Effector memory CD4-positive, alpha-beta T cell (primary cell): ENCODE results near the gene TRA2B.

Source experiments
- DNase-seq, 3 donors: peaks; one replicate each; pipeline ENCODE4 v3.0.0-alpha.2; 2020
- H3K27ac ChIP-seq: 2 replicates; pipeline ENCODE4 v1.7.0; 2013; ENCODE audit warnings: mild to moderate bottlenecking, low read length, moderate library complexity; ENCODE audit not compliant: insufficient read depth, poor library complexity, severe bottlenecking
- H3K27me3 ChIP-seq: replicated peaks from 2 replicates; pipeline ENCODE4 v1.7.0; 2013; ENCODE audit warnings: mild to moderate bottlenecking, low read length; ENCODE audit not compliant: insufficient read depth, control insufficient read depth, poor library complexity, severe bottlenecking
- H3K36me3 ChIP-seq: 2 replicates; pipeline ENCODE4 v1.7.0; 2013; ENCODE audit warnings: mild to moderate bottlenecking, low read length, moderate library complexity; ENCODE audit not compliant: control insufficient read depth, insufficient read depth
- H3K4me1 ChIP-seq: 2 replicates; pipeline ENCODE4 v1.7.0; 2013; ENCODE audit warnings: low read length, mild to moderate bottlenecking; ENCODE audit not compliant: control insufficient read depth, insufficient read depth, poor library complexity, severe bottlenecking
- H3K4me3 ChIP-seq: 2 replicates; pipeline ENCODE4 v1.7.0; 2013; ENCODE audit warnings: low read length, low read depth, mild to moderate bottlenecking; ENCODE audit not compliant: insufficient read depth, poor library complexity, severe bottlenecking
- H3K9me3 ChIP-seq: 2 replicates; pipeline ENCODE4 v1.7.0; 2013; ENCODE audit warnings: mild to moderate bottlenecking, low read length, moderate library complexity; ENCODE audit not compliant: control insufficient read depth

TRA2B gene

GRCh38 chr3:185958626-185959025, 20.8 kb upstream of the TRA2B start:
- no peaks in the 10 kb centered on the region for H3K27me3 ChIP-seq
- H3K9me3 ChIP-seq: no peaks in the 10 kb centered on the region
- H3K36me3 ChIP-seq: no peaks in the 10 kb centered on the region
- H3K27ac ChIP-seq: no peak overlapping the region
- H3K4me3 ChIP-seq: no peak overlapping the region
- no peaks in the 10 kb centered on the region for H3K4me1 ChIP-seq
- no peak for DNase-seq

GRCh38 chr3:185956244-185956643, 18.4 kb upstream of the TRA2B start:
- DNase-seq: no peak
- no peak overlapping the region for H3K27ac ChIP-seq
- no peaks in the 10 kb centered on the region for H3K4me1 ChIP-seq
- no peak overlapping the region for H3K4me3 ChIP-seq
- H3K36me3 ChIP-seq: no peaks in the 10 kb centered on the region
- H3K9me3 ChIP-seq: no peaks in the 10 kb centered on the region
- no peaks in the 10 kb centered on the region for H3K27me3 ChIP-seq

GRCh38 chr3:185954366-185954723, 16.5 kb upstream of the TRA2B start:
- Histone ChIP-seq H3K9me3 (no peaks in the 10 kb centered on the region), H3K36me3 (no peaks in the 10 kb centered on the region), H3K27ac (no peak overlapping the region), H3K4me1 (no peaks in the 10 kb centered on the region), H3K27me3 (no peaks in the 10 kb centered on the region), H3K4me3 (no peak overlapping the region)
- no peak for DNase-seq

DNA sequence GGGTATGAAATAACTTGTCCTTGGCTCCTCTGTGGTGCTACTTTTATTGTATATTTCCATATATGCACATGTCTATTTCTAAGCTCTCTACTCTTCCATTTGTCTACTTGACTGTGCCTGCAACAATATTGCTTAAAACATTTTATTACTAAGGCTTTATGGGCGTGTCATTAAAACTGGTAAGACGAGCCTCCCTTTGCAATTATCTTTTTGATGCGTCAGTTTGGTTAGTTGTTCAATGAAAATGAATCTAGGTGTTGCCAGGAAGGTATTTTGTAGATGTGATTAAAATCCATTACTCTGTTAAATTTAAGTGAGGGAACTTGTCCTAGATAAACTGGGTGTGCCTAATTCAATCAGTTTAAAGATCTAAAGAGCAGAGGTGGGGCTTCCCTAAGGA, 12.9 kb upstream of the TRA2B start:
- no peak overlapping the region for H3K4me3 ChIP-seq
- H3K36me3 ChIP-seq: no peaks in the 10 kb centered on the region
- DNase-seq: no peak
- H3K4me1 ChIP-seq: no peaks in the 10 kb centered on the region
- no peaks in the 10 kb centered on the region for H3K27me3 ChIP-seq
- no peaks in the 10 kb centered on the region for H3K9me3 ChIP-seq
- H3K27ac ChIP-seq: no peak overlapping the region

DNA sequence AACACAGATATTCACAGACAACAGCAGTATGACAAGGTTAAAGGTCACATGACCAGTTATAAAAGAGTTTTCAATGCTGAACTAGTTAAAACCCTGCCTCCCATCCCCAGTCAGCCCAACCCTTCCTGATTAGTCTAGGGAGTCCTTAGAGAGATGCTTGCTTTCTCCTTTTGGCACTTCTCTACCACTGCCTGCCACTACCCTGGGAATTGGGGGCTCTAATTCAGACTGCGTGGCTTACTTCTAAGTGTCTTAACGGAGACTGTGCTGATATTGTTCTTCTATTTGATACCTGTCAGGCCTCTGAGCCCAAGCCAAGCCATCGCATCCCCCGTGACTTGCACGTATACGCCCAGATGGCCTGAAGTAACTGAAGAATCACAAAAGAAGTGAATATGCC, 11.7 kb upstream of the TRA2B start:
- no peaks in the 10 kb centered on the region for H3K9me3 ChIP-seq
- H3K36me3 ChIP-seq: no peaks in the 10 kb centered on the region
- H3K27me3 ChIP-seq: no peaks in the 10 kb centered on the region
- no peak for DNase-seq
- no peak overlapping the region for H3K27ac ChIP-seq
- H3K4me1 ChIP-seq: no peaks in the 10 kb centered on the region
- H3K4me3 ChIP-seq: no peak overlapping the region

- Histone ChIP-seq H3K36me3 (no peaks in the 10 kb centered on the region), H3K27me3 (no peaks in the 10 kb centered on the region), H3K4me3 (no peak overlapping the region), H3K27ac (no peak overlapping the region), H3K9me3 (no peaks in the 10 kb centered on the region), H3K4me1 (peaks cover 5% of the 10 kb centered on the region)
- DNase-seq: no peak
Observed at GRCh38 chr3:185948292-185948691, 10.5 kb upstream of the TRA2B start.

DNA sequence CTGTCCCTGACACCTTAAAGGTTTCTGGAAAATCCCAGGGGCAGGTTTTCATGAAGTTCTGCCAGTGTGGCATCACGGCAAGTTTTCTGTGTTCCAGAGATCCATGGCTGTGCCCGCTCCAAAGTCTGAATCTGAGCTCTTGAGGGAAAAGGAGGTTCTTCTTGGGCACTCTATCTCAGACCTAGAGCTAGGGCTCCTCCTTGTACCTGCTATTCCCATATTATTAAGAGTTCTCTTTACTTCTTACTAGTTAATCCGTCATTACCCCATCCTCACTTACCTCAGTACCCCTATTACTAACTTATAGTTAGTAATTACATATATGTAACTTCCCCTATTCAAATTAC, 5.9 kb upstream of the TRA2B start:
- Histone ChIP-seq H3K27me3 (no peaks in the 10 kb centered on the region), H3K4me1 (peaks cover 7% of the 10 kb centered on the region), H3K9me3 (no peaks in the 10 kb centered on the region), H3K4me3 (no peak overlapping the region), H3K36me3 (no peaks in the 10 kb centered on the region), H3K27ac (no peak overlapping the region)
- no peak for DNase-seq

DNA sequence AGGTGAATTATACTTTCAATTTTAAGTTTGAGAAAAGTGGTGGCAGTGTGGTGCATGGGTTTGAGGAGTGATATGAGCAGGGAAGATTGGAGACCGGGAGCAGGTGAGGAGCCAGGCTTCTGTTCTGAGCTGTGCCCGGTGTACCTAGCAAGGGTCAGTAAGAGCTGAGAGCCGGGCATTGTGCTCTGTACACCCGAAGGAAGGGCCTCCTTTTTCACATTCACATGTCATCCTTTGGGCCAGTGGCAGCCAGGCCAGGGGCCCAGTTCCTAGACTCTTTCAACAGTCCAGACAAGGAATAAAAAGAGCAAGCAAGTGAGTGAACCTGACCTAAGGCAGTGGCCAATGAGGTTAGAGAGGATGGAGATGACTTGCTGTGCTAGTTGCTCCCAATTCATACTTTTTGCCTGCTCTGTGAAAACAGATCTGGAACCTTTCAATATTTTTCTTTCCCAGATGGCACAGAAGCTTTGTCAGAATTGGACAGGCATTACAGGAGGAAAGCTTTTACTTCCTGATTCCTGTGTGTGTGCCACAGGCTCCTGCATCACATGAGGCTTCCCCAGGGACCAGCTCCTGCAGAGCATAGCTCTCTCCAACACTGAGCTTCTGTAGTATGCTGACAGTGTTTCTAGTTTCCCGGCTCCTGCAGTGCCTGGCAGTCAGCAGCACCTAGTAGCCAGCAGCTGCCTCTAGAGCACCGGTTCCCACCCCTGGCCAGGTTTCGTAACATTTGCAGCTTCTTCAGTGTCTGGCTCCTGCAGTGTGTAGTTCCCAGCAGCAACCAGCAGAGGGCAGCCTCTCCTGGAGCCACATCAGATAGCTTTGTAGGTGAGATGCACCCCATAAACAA, 5.3 kb upstream of the TRA2B start:
- no peaks in the 10 kb centered on the region for H3K27me3 ChIP-seq
- H3K9me3 ChIP-seq: no peaks in the 10 kb centered on the region
- peak; percentile 65 to 74 (median 66) for DNase-seq
- peaks cover 7% of the 10 kb centered on the region for H3K4me1 ChIP-seq
- no peaks in the 10 kb centered on the region for H3K36me3 ChIP-seq
- H3K27ac ChIP-seq: no peak overlapping the region
- H3K4me3 ChIP-seq: no peak overlapping the region

GRCh38 chr3:185942396-185942795, 4.6 kb upstream of the TRA2B start:
- Histone ChIP-seq H3K36me3 (peaks cover 3% of the 10 kb centered on the region), H3K4me1 (peaks cover 7% of the 10 kb centered on the region), H3K9me3 (no peaks in the 10 kb centered on the region), H3K4me3 (no peak overlapping the region), H3K27me3 (no peaks in the 10 kb centered on the region), H3K27ac (no peak overlapping the region)
- no peak for DNase-seq

- no peak for DNase-seq
- peaks cover 7% of the 10 kb centered on the region for H3K4me1 ChIP-seq
- H3K27me3 ChIP-seq: no peaks in the 10 kb centered on the region
- H3K4me3 ChIP-seq: no peak overlapping the region
- H3K9me3 ChIP-seq: no peaks in the 10 kb centered on the region
- H3K27ac ChIP-seq: no peak overlapping the region
- H3K36me3 ChIP-seq: peaks cover 3% of the 10 kb centered on the region
Observed at GRCh38 chr3:185940951-185941350, 3.1 kb upstream of the TRA2B start.
